HG03354 (cell line): ENCODE measurements around the gene AKR1B15.
"Not testable (repeated sequence)": the region's sequence is repeated elsewhere in the genome, so short reads cannot be mapped to it uniquely, and the experiment has no call there.

Experiments
- ATAC-seq: cut with Tn5 transposase; IDR thresholded peaks from one replicate; pipeline ENCODE4 v1.9.1; 2021; ENCODE audit warnings: mild to moderate bottlenecking; ENCODE audit not compliant: unreplicated experiment, poor library complexity, severe bottlenecking

Gene AKR1B15

DNA sequence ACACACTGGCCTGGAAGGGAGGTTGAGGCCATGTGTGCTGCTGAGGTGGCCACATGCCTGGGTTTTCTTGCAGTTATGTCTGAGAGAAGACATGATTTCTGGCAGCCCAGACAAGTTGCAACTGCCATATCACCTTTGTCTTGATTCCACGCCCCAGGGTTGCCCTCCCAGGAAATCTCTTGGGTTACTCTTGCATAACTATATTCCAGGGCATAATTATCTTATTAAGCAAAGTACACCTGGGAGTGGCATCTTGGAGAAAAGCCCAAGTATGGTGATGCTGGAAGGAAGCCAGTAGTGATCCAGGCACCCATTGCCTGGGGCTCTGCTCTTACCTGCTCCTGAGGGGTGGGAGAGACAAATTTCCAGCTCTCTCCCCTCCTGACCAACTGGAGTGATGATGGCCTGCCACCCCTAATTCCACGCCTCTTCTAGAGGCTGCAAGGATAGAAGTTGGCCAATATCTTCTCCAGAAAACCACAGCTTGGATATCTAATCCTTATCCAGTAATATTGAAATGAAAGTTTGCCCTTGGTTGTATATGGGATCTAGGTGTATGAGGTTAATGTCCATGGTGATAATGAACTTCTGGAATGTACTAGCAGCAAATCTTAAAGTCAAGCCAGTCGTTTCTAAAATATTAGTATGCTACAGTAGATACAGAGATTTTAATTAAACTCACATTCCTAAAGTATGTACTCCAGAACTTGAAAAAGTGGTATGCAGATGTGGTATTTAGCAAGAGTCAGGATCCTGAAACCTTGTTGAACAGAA lies 16.5 kb upstream of the AKR1B15 start:
- no peak for ATAC-seq

DNA sequence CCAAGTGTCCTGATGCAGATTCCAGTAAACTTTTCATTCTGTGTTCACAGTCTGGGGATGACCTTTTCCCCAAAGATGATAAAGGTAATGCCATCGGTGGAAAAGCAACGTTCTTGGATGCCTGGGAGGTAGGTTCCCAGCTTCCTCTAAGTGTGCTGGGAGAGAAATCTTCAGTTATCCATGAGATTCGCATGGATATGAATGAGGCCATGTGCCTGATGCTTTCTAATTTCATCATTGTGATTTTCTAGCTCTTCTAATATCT lies 16.0 kb upstream of the AKR1B15 start:
- no peak for ATAC-seq

DNA sequence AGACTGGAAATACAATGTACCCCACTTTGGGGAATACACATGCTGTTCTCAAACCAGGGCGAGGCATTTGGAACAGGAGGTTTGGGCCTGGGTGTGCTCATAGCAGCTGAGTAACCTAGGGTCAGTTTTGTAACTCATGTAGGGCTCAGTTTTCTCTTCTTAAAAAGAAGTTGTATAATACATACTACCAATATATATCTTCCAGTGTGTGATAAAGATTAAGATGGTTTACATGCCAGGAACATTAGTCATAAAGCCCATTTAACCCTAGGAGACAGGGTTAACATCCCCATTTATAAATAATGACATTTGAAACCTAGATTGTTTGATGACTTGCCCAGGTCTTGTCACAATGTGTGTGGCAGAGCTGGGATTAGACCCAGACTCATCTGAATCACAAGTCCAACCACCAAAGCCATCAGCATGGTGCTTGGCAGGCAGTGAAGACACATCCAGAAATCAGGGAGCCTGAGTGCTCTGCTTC lies 15.6 kb upstream of the AKR1B15 start:
- ATAC-seq: no peak

DNA sequence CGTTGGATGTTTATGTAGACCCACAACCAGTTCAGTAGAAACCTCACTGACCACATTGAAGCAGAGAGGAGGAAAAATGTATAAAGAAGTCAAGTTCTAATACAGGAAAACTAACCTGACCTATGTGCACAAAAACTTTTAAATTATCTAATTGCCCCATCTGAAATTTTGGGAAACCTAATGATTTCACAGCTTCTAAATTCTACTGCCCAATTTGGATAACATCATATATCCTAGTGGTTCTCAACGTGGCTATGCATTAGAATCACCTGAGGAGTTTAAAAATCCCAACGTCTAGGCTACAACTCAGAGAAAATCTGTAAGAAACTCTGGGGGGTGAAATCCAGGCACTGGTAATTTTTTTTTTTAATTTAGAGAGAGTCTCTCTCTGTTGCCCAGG lies 14.3 kb upstream of the AKR1B15 start:
- ATAC-seq: no peak

DNA sequence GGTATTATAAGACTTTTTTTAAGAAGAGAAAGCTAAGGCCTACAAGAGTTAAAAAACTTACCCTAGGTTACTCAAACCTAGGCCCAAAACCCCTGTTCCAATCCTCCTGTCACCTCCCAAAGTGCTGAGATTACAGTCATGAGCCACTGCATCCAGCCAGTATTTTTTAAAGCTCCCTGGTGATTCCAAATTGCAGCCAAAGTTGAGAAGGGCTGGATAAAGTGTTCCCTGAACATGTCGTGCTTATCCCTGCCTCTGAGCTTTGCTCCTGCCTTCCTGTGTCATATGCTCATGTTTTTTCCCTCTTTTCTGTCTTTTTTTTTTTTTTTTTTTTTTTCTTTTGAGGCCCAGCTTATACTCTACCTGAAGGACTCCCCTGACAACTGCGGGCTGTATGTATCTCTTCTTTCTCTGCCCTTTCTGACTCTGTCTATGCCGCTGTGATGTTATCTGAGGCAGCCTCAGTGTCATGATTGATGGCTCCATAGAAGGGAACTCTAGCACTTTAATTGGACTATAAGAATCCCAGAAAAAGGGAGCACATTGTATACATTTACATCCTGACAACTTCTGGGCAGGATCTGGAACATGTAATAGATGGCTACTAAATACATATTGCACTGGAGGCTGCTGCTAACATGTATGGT lies 13.5 kb upstream of the AKR1B15 start:
- no peak for ATAC-seq

DNA sequence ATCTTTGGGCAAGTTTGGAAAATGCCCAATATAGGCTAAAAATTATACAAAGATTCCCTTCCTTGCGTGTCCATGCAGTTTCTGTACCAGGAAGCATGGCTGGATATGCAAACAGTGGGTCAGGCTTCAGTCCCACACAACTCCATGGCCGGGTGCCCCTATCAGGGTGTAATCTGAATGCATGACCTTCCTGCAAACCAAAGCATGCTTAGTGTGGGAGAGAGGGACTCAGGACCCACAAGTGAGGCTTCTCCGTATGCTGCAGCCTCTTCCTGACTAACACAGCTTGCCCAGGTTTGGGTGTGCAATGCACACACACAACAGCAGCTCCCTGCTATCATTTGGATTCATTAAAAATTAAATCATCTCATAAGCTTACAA lies 13.0 kb upstream of the AKR1B15 start:
- no peak for ATAC-seq

DNA sequence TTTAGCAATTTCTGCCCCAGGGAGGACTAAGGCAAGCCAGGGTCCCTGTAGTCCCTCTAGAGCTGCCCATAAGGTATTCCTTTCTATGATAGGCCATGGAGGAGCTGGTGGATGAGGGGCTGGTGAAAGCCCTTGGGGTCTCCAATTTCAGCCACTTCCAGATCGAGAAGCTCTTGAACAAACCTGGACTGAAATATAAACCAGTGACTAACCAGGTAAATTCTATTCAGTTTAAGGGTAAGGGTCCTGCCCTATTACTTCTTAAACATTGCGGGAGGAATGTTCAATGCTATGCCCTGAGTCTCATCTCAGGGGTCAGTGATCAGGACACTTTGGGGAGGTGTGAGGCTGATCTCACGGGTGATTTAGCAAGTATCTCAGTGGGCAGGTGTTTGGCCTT lies 12.4 kb upstream of the AKR1B15 start:
- not testable (repeated sequence) for ATAC-seq

DNA sequence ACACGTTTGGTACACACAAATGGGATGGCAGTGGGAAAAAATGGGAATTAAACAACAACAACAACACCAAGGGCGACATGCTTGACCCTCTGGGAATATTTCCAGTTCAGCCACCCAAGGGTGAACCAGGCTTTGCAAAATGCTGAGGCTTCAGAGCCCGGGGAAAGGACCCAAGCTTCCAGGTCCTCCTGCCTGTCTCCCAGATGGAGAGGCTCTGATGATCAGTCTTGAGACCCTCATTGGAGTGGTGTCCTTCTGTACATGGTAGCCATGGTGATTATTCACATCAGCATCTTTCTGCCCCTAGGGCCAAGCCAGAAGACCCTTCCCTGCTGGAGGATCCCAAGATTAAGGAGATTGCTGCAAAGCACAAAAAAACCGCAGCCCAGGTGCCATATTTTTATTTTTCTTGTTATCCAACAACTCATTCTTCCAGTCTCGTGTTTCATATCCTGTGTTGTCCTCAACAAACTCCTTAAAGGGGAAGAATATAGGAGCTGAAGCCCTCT lies 11.6 kb upstream of the AKR1B15 start:
- ATAC-seq: not testable (repeated sequence)

DNA sequence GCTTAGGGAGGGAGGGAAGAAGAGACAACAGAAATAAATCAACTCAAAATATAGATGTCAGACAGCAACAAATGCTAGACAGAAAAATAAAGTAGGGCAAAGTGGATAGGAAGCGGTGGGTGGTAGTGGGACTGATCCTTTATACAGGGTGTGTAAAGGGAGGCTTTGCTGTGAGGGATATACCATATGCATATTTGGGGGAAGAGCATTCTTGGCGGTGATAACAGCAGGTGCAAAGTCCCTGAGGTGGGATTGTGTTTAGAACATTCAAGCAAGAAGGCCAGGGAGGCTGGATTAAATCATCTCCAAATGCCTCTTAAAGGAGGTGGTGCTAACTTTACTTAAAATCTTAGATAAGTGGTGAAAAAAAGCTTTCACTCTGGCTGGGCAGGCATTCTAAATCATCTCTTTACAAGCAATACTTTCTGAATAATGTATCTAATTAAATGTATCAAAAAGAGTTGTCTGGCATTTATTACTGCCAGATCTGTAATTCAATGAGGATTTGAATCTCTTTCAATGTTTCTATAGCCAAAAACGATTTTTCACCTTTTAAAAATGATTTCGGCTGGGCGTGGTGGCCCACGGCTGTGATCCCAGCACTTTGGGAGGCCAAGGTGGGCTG lies 9.4 kb upstream of the AKR1B15 start:
- ATAC-seq: no peak

DNA sequence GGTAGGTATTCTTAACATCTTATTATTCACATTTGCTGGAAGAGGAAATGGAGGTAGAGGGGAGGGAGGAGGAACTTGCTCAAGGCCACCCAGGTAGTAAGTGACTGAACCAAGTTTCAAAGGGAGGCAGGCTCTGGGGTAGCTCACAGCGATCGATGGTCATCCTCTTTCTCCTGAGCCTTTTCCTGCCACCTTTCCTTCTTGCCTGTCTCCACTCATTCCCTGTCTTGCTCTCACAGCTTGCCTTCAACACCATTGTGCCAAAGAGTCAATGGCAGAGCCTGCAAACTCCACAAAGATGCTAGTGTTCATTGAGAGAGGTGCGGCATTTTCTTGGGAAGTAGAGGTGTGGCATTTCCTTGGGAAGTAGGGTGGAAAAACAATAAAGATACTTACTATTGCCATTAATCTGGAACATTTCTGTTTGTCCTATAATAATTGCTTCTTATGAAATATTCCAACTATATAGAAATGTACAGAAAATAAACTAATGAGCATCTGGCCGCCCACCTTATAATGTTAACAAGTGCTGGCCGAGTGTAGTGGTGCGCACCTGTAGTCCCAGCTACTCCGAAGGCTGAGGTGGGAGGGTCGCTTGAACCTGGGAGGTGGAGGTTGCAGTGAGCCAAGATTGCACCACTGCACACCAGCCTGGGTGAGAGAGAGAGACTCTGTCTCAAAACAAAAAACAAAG lies 7.3 kb upstream of the AKR1B15 start:
- not testable (repeated sequence) for ATAC-seq

DNA sequence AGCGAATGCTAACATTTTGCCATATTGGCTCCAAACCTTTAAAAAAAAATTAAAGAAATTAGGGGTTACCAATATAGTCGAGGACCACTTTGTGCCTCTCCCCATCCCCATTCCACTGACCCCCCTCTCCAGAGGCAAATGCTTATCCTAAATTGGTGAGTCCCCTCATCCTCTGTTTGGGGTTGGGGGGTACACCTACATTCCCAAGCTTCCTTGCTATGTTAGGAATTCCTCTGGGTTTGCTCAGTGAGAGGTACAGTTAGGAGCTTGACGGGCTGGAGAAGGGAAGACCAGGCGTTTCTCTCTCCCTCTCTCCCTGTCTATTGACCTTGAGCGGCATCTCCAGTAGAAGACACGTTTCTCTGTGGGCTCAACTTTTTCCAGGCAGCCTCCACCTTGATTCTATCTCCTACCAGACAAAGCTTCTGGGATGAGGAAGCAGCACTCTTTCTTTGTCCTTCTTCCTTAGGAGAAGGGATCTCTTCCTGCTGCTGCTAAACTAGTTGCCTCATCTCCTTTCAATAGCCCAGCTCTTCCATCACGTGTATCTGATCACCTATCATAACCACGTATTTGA lies 6.6 kb upstream of the AKR1B15 start:
- ATAC-seq: no peak

DNA sequence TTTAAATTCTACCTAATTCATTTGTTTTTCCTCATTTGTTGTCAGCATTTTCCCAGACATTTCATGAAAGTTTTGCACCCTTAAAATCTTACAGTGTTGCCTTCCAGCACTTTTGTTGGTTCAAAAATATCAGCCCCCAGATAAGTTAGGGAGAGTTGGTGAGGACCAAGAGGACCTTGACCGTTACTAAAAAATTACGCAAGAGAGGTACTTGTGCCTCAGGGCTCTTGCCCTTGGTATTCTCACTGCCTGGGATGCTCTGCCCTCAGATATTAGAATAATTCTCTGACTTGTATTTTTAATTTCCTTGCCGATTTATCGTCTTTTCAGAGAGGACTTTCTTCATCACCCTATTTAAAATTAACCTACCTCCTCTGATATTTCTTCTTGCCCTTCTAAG lies 3.5 kb upstream of the AKR1B15 start:
- ATAC-seq: no peak

DNA sequence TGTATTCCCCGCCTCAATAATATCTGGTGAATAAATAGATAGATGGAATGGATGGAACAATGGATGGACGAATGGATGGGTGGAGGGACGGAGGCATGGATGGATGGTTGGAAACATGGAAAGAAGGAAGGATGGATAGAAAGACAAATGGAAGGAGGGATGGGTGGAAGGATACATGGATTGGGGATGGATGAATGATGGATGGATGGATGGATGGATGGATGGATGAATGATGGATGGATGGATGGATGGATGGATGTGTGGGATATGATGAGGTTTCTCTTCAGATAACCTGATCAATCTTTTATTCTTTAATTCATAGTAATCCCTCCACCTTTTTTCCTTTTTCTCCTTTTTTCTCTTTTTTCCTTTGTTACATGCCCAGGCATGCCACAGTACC lies 3.0 kb upstream of the AKR1B15 start:
- no peak for ATAC-seq

DNA sequence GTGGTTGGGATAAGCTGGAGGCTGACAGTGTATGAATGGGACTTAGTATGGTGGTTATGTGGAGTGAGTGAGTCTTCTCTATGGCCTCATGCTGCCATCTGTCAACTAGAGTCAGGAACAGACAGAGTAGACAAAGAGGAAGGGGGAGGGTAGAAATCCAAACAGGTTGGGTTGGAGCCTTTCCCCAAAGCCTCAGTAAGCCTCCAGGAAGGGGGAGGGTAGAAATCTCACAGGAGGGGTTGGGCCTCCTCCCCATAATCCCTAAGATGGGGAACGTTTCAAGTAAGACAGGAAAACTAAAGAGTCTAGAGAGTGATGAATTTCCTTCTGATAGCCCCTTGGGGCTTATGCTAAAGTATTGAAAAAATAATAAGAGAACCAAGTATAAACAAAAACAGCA lies 2.0 kb upstream of the AKR1B15 start:
- ATAC-seq: no peak

DNA sequence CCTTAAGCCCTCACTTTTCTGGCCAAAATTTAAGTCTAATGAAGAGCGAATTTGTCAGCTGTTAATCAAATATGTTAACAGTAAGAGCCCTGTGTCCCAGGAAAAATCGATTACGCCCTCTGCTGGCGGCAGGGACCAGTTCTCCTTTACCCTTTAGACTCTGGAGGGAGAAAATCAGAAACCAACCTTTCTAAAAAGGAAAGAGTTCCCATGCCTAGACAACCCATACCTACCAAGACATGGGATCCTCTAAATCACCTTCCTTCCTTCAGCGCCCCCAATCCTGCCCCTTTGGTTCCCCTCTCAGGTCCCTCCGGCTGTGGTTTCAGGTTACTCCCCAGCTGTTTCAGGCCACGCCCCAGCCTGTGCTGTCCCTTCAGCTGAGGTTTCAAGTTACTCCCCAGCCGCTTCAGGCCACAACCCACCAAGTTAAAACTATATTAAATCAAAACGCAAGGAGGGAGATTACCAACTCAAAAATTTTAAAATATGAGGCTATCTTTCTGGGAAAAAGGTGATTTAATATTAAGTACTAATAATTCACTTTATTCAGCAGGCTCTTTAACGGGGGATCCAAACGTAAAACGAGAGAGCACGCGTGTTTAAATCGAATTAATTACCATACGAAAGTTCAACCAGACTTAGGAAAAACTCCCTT lies 1.4 kb upstream of the AKR1B15 start:
- ATAC-seq: peak; percentile 82

DNA sequence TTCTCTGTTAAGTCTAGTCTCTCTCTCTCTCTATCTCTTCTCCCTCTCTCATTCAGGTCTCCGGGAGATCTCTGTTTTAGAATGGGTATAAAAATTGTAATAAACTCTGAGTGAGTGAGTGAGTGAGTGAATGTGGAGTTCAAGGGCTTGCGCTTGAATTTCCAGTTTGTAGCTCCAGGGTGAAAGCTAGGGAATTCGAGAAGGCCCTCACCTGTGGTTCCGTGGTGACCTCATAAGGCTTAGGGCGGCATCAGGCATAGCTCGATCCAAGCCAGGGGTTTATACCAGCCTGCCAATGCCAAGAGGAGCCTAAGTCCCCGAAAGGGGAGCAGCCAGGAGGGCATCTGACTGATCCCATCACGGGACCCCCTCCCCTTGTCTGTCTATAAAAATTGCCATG lies 456 bp downstream of the AKR1B15 start:
- no peak for ATAC-seq

DNA sequence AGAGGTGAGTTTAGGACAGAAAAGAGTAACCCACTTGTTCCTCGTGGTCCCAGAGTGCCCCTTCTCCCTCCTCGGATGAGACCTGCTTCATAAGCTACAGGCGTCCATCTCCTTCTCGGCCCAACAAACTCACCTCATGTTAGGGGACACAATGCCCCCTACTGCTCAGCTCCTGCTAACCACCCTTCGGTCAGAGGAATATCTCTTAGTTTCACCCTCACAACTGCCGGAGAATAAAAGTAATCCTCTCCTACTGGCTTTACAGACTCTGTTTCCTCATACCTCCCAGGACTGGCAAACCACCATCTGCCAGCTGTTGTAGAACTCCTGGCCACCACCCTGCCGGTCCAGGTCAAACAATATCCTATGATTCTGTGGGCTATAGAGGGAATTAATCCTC lies 3.2 kb downstream of the AKR1B15 start:
- no peak for ATAC-seq

DNA sequence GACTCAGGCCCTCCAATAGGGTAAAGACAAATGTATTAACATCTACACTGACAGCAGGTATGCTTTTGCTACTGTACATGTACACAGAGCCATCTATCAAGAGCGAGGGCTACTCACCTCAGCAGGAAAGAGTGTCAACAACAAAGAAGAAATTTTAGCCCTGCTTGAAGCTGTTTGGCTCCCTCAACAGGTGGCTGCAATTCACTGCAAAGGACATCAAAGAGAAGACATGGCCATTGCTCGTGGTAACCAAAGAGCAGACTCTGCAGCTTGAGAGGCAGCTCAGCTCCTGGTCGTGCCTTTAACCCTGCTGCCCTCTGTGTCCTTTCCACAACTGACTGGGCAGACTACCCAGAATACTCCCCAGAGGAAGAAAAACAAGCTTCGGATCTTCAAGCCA lies 5.1 kb downstream of the AKR1B15 start:
- no peak for ATAC-seq

DNA sequence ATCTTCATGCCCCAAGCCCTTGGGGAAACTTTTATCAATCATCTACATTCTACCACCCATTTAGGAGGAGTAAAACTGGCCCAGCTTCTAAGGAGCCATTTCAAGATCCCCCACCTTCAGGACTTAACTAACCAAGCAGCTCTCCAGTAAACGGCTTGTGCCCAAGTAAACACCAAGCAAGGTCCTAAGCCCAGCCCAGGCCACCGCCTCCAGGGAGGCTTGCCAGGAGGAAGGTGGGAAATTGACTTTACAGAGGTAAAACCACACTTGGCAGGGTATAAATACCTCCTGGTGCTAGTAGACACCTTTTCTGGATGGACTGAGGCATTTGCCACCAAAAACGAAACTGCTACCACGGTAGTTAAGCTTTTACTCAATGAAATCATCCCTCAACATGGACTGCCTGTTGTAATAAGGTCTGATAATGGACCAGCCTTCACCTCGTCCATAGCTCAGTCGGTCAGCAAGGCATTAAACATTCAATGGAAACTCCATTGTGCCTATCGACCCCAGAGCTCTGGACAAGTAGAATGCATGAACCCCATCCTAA lies 5.6 kb downstream of the AKR1B15 start:
- no peak for ATAC-seq
